ENCODE data around the gene COPZ1. TPM values are rescaled to one million over a fixed set of nuclear protein-coding genes. Genes with fewer than 3 reads are reported as not detected.

The COPZ1 gene
- total and polyA plus RNA-seq, 9 of the 15 experiments (the other 6 are each of a cell fraction or from before 2014, with no cell fraction given): 137 to 487 (median 233) TPM

GRCh38 chr12:54337280-54337842, 12.4 kb downstream of the COPZ1 start:
- H3K27ac ChIP-seq (ENCODE audit: extremely low read depth, low read depth, low read length): peak overlapping the region; percentile 74
- ChIA-PET CTCF (ENCODE audit: low intra/inter-chr PET ratio) (interaction anchor here (0.7 to 3.6 kb wide), 8 partner anchors 12 to 48 kb away, joined by 3 to 16 read pairs (median 10); no protein-coding TSS in a partner anchor), POLR2A (interaction anchor here (0.7 to 8.4 kb wide), 14 partner anchors 10 to 131 kb away, joined by 3 to 103 read pairs (median 11); partner anchors contain the start of genes CBX5, COPZ1 and HNRNPA1)
- TSS peak; percentile 35 for BruUV-seq (replicated peaks)
- WGBS (ENCODE audit: insufficient coverage, low coverage, missing lambda C conversion rate): 3% methylated on average over 3 of the region's 3 CpGs
- intact Hi-C loops (cut with micrococcal nuclease): loop anchor here (1.0 kb wide), 2 partner anchors 22 to 117 kb away; no protein-coding TSS in a partner anchor
- peak; percentile 86 for ATAC-seq
- no peaks in the 10 kb centered on the region for H3K9me1 ChIP-seq (ENCODE audit: control insufficient read depth, insufficient read depth, low read length)
- H3K27me3 ChIP-seq (ENCODE audit: control insufficient read depth in 2 of 2, insufficient read depth in 2 of 2, low read length in 2 of 2): no peaks in the 10 kb centered on the region
- H3K4me3 ChIP-seq: 0 out of 2 replicates have a peak overlapping the region, but pooled peaks have one; percentile 2
- H3K36me3 ChIP-seq (ENCODE audit: control insufficient read depth, insufficient read depth, low read length): peaks cover 49% of the 10 kb centered on the region
- peak; percentile 95 for FAIRE-seq
- H2AFZ ChIP-seq (ENCODE audit: low read depth, low read length): no peak overlapping the region
- peaks cover 34 to 39% of the 10 kb centered on the region in 2 experiments for H3K4me1 ChIP-seq (replicated peaks in 1 of 2; ENCODE audit: control insufficient read depth in 2 of 2, insufficient read depth in 2 of 2, low read length in 2 of 2)
- H3K9me3 ChIP-seq (replicated peaks; ENCODE audit: control insufficient read depth, insufficient read depth, low read depth, low read length): no peaks in the 10 kb centered on the region
- no peaks in the 10 kb centered on the region for H4K20me1 ChIP-seq (replicated peaks; ENCODE audit: control insufficient read depth, insufficient read depth, low read length)
- in situ Hi-C loops (cut with MboI): no loop called here
- H3K79me2 ChIP-seq (ENCODE audit: control insufficient read depth, insufficient read depth, low read length): peaks cover 88% of the 10 kb centered on the region
- peak; percentile 34 to 88 (median 60) for DNase-seq (ENCODE audit: extremely low read depth in 1 of 4, low spot score in 3 of 4)
- H3K4me2 ChIP-seq (ENCODE audit: insufficient read depth, low read length): peak overlapping the region; percentile 48
- peak overlapping the region in 1 of 2 experiments; percentile 65; a peak in 2 of 4 replicates for H3K9ac ChIP-seq (ENCODE audit: insufficient read depth in 1 of 2, low read depth in 2 of 2, low read length in 2 of 2)
- TF ChIP-seq CTBP1 (IDR thresholded peaks at IDR 0.05; ENCODE audit: borderline replicate concordance) (peak; percentile 35; the same call in 1 of the 2 replicates), TRIM24 (IDR thresholded peaks at IDR 0.05) (0 out of 4 replicates have a peak, but pooled peaks of 1 of the 2 experiments have one; percentile 19), MGA (IDR thresholded peaks at IDR 0.05) (no peak), EZH2 (IDR thresholded peaks at IDR 0.05; ENCODE audit: borderline replicate concordance, low read depth, low read length) (no peak), EHMT2 (IDR thresholded peaks at IDR 0.05) (peak; percentile 9; the same call in 1 of the 2 replicates), MAZ (CRISPR knock-in tag; conservative IDR thresholded peaks at IDR 0.05 in 1 of 2, IDR thresholded peaks at IDR 0.05 in 1 of 2) (peak; percentile 36 to 54), ZNF274 (IDR thresholded peaks at IDR 0.05; ENCODE audit: borderline replicate concordance, low read depth, low read length) (no peak), ZNF282 (CRISPR knock-in tag; IDR thresholded peaks at IDR 0.05) (no peak), RBM17 (IDR thresholded peaks at IDR 0.05; ENCODE audit: borderline replicate concordance, low read depth, low read length) (no peak), ZNF695 (CRISPR knock-in tag; IDR thresholded peaks at IDR 0.05) (no peak)
